Measurements from ENCODE around the gene EXT2.
A peak's percentile ranks its signal among the peaks of the same experiment; 100 is the strongest.

Gene EXT2

DNA sequence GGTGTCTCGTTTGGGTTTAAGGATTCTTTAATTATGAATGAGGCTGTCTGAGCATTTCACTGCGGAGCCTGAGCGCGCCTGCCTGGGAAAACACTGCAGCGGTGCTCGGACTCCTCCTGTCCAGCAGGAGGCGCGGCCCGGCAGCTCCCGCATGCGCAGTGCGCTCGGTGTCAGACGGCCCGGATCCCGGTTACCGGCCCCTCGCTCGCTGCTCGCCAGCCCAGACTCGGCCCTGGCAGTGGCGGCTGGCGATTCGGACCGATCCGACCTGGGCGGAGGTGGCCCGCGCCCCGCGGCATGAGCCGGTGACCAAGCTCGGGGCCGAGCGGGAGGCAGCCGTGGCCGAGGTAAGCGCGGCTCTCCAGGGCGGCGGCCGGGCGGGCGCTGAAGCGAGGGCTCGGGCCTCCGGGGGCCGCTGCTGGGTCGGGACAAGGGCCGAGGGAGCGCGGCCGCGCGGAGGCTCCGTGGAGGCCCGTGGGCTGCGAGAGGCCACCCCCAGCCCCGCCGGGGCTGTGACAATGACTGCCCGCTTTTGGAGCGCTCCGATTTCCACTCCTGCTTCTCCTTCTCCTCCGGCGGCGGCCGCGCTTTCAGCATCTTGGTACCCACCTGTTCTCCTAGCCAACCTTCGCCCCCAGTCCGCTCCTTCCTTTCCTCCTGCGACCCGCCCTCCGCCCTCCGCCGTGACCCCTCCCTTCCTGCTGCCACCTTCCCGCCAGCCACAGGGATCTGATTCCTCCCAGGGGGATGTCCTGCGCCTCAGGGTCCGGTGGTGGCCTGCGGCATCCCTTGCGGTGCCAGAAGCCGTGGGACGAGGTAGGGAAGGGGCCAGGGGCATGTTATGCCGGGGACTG, at the start of gene EXT2:
EXT2 (plus strand) TSS at position 173 of the 854 bp plus-strand sequence. CDS start 12,035 bp downstream, outside the sequence.
- peak; percentile 37 for DNase-seq (ENCODE audit: low read depth)
- H3K4me3 ChIP-seq (ENCODE audit: low read depth, low read length): peak within 1 kb of the TSS; percentile 85
- peak; percentile 87 for TF ChIP-seq CTCF (IDR thresholded peaks at IDR 0.05; ENCODE audit: low read depth, low read length, missing control alignments)

DNA sequence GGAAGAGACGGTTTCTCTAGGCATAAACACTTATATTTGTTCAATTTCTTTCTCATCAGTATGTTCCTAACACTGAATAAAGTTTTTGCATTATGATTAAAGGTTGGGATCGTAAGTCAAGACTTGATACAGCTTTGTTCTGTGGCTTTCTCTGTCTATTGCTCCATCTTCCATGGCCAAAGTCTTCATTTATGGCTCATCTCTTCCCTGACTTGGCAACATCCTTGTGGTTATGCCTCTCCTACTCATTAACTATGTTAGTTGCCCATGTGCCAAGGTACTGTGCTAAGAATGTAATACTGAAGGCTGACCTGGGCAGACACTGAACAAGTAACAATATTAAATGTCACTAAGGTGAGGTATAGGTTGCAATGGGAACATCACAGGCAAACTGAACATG, 49.3 kb upstream of the EXT2 start:
- H3K4me3 ChIP-seq (ENCODE audit: low read depth, low read length): no peak overlapping the region
- TF ChIP-seq CTCF (IDR thresholded peaks at IDR 0.05; ENCODE audit: low read depth, low read length, missing control alignments): no peak
- no peak for DNase-seq (ENCODE audit: low read depth)

GRCh38 chr11:44047298-44047697, 48.2 kb upstream of the EXT2 start:
- no peak for TF ChIP-seq CTCF (IDR thresholded peaks at IDR 0.05; ENCODE audit: low read depth, low read length, missing control alignments)
- no peak for DNase-seq (ENCODE audit: low read depth)
- H3K4me3 ChIP-seq (ENCODE audit: low read depth, low read length): no peak overlapping the region

DNA sequence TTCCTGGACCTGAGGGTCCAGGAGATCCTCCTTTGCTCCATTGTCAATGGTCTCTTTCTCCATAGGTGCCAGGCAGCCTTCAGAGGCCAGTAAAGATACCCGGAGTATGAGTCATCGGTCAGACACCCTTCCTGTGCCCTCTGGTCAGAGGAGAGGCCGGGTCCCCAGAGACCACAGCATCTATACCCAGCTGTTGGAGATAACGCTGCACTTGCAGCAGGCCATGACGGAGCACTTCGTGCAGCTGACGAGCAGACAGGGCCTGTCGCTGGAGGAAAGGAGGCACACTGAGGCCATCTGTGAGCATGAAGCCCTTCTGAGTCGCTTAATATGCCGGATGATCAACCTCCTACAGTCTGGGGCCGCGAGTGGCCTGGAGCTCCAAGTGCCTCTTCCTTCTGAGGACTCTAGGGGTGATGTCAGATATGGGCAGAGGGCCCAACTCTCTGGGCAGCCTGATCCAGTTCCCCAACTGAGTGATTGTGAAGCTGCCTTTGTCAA, 47.5 kb upstream of the EXT2 start, which contains the start of gene ACCSL:
ACCSL (plus strand) TSS at position 51 of the 501 bp plus-strand sequence; CDS start at position 107, 56 bp downstream.
- DNase-seq (ENCODE audit: low read depth): no peak
- H3K4me3 ChIP-seq (ENCODE audit: low read depth, low read length): no peak within 1 kb of the TSS
- no peak for TF ChIP-seq CTCF (IDR thresholded peaks at IDR 0.05; ENCODE audit: low read depth, low read length, missing control alignments)

DNA sequence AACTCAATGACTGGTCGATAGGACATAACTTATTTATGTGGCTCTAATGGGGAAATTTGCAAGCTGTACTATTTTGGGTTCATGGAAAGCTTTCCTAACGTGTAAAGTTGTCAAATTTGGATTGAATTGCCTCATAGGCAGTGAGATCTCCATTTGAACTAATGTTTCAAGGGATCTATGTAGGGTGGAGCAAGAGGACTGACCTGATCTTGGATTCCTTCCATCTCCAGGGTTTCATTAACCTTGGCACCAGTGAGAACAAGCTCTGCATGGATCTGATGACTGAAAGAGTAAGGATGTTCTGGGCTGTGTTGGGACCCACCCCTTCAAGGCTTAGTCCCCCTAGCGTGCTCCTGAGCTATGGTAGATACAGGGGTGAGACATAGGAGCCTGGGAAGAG, 45.6 kb upstream of the EXT2 start:
- no peak overlapping the region for H3K4me3 ChIP-seq (ENCODE audit: low read depth, low read length)
- TF ChIP-seq CTCF (IDR thresholded peaks at IDR 0.05; ENCODE audit: low read depth, low read length, missing control alignments): no peak

GRCh38 chr11:44051171-44051570, 44.3 kb upstream of the EXT2 start:
- DNase-seq (ENCODE audit: low read depth): no peak
- no peak overlapping the region for H3K4me3 ChIP-seq (ENCODE audit: low read depth, low read length)
- no peak for TF ChIP-seq CTCF (IDR thresholded peaks at IDR 0.05; ENCODE audit: low read depth, low read length, missing control alignments)

More for the DNA sequence above, 45.6 kb upstream of the EXT2 start:
- no peak for DNase-seq (ENCODE audit: low read depth)

Measured in GM12864 (cell line).